ENCODE measurements around the gene IL17REL.
"Not testable (repeated sequence)": the region's sequence is repeated elsewhere in the genome, so short reads cannot be mapped to it uniquely, and the experiment has no call there.

Gene IL17REL

GRCh38 chr22:49983148-49984042 is 29.2 kb downstream of the IL17REL start:
- no peak for DNase-seq

- not testable (repeated sequence) for DNase-seq
These were observed 30.8 kb downstream of the IL17REL start for GRCh38 chr22:49981799-49982198.

GRCh38 chr22:49979587-49980264 is 32.8 kb downstream of the IL17REL start:
- DNase-seq: no peak

- DNase-seq: no peak
These were observed 35.0 kb downstream of the IL17REL start for GRCh38 chr22:49977578-49977977.

- no peak for DNase-seq
These were observed 36.0 kb downstream of the IL17REL start for GRCh38 chr22:49976439-49977175.

- no peak for DNase-seq
These were observed 36.8 kb downstream of the IL17REL start for GRCh38 chr22:49975543-49976389.

GRCh38 chr22:49973018-49973961 is 39.3 kb downstream of the IL17REL start:
- DNase-seq: no peak

GRCh38 chr22:49972163-49973017 is 40.2 kb downstream of the IL17REL start:
- no peak for DNase-seq

- no peak for DNase-seq
These were observed 41.1 kb downstream of the IL17REL start for GRCh38 chr22:49971232-49972162.

- no peak for DNase-seq
These were observed 41.9 kb downstream of the IL17REL start for GRCh38 chr22:49970528-49971231.

- no peak for DNase-seq
These were observed 42.6 kb downstream of the IL17REL start for GRCh38 chr22:49969751-49970527.

GRCh38 chr22:49968831-49969661 is 43.5 kb downstream of the IL17REL start:
- no peak for DNase-seq

- no peak for DNase-seq
These were observed 44.2 kb downstream of the IL17REL start for GRCh38 chr22:49968313-49968830.

GRCh38 chr22:49967706-49968208 is 44.8 kb downstream of the IL17REL start:
- no peak for DNase-seq

- no peak for DNase-seq
These were observed 45.5 kb downstream of the IL17REL start for GRCh38 chr22:49966774-49967705.

All from NCI-H2081 treated with DMSO at 0.1 percent for 48 hours (cell line).